ENCODE results near the gene ARHGAP24.
"Not testable (repeated sequence)": the region's sequence is repeated elsewhere in the genome, so short reads cannot be mapped to it uniquely, and the experiment has no call there.

ARHGAP24 gene

DNA sequence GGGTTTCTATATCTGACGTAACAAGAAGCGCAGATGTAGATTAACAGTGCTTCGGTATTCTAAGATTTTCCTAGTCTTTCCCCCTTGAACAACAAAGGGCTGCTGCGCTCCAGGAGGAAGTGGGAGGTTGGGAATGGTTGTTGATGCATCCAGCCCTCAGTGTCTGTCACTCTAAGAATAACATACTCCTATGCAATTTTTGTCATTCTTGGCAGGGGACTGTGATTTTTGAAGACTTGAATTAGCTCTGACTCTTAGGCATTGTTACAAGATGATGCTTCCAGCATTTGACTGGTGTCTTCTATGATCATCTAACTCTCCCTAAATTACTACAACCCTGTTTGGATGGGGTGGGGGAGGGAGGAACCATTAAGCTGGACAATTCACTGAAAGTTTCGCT lies 394.2 kb downstream of the ARHGAP24 start:
- DNase-seq, result no peak

DNA sequence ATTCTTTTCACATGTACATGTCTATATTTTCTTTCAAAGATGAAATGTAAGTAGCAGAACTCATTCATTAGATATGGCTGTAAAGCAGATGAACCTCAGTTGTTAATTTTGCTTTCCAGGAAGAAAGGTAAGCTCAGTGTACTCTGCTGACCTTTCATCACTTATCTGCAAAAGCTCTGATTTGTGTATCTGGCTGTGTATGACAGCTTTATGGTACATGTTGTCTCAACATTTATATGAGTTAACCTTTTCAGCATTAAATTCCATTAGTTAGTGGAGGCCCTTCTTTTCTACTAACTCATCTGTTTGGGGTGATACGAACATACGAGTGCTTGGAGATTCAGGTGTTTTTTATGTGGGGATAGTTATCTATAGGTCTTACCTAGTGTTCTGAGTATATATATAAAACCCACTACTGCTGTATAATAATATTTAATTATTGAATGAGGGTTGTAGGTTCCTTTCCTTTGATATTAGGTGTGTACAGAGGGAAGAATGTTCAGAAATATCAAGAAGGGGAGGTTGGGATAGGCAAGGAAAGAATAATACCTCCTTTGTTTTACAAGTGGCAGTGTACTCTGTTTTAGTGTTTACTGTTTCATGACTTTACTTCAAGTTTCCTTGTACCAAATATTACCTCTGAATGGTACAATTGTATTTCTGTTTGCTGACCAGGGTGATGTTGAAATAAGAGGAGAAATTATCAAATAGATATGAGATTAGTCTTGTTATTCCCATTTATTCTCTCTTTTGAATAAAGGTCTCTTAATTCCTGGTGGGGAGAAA lies 395.5 kb downstream of the ARHGAP24 start:
- no peak for DNase-seq

DNA sequence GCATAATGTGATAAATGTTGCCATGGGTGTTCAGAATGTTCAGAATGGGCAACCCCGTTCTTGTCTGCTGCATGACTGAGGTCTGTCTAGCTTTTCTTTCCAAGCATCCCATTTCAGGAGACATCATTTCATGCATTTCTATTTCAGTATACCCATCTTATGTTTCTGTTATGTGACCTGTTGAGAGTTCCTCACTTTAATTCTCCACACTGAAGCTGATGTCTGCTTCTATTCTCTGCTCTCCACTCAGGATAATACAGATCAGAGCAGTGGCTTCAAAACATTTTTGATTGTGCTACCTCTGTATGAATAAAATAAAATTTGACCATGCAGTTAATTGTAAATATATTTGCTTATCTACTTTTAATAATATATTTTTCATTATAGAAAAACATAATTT lies 398.6 kb downstream of the ARHGAP24 start:
- DNase-seq, result no peak

DNA sequence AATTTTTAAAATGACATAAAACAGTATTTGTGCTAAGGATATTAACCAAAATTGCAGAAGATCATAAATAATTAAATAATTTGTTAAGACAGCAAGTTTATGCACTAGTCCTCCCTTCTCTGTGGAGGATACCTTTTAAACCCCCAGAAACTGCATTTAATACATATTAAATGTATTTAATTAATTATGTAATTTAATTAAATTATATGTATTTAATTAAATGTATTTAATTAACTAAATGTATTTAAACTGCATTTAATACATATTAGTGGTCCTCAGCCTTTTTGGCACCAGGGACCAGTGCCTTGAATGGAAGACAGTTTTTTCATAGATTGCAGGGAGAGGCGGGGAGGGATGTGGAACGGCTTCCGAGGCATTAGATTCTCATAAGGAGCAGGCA lies 404.6 kb downstream of the ARHGAP24 start:
- DNase-seq, result no peak

DNA sequence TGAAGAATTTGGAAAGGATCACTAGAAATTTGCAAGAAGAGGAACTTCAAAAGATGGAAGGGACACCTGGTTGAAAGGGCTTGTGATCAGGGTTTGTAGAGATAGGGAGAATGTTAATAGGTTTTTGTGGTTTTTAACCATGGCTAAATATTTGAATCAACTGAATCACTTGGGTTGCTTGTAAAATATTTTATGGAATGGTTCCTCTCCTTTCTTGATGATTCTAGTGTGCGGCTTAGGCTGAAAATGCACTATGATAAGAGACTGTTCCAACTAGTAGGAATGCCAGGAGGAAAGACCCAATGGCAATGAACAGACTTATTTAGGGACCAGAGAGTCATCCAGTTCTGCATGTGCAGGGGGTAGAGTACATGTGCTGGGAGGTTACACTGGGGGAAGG lies 408.2 kb downstream of the ARHGAP24 start:
- DNase-seq, result no peak

DNA sequence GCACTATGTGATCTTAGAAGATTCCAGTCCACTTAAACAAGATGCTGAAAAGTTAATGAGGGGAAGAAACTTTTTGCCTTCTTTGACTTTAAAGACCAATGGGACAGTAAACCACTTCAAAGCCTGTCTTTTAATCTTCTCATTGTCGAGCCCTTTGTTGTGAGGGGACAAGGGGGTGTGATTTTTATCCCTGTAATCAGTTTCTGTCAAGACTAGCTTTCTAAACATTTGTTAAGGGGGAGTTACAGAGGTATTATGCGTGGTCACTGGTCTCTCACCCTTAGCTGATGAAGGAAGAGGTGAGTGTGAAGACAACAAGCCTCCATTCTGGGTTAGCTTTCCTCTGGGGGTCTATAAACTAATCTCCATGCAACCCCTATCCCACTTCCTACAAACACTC lies 409.3 kb downstream of the ARHGAP24 start:
- no peak for DNase-seq

DNA sequence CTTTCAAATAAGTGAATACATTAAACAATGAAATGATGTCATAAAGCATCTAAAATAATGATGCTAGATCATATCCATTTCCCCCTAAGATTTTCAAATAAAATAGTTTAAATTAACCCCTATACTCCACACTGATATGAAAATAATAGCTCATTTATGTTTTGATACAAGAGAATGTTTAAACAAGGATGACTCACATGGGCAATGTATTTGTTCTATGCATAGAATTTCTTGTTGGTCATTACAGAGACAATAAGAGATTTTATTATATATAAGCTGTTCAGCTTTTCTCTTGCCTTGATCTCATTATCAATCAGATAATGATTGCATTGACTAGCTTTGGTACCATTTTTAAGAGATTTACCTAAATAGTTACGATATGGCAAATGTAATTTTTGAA lies 411.7 kb downstream of the ARHGAP24 start:
- DNase-seq, result no peak

DNA sequence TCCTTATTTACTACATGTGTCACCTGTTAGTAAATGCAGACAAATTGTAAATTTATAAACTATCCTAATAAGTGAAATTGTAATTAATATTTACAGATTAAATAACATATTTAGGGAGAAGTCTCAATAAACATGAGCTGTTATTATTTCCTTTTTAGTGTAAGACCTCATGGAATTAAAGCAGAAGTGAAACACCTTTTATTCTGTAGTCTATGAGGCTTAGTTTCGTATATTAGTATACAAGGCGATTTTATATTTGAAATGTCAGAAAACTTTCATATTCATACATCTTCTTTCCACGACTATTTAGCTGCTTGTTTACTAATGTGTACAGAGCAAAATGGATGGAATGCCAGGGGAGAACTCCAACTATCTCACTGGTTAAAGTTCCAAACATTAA lies 414.4 kb downstream of the ARHGAP24 start:
- no peak for DNase-seq

DNA sequence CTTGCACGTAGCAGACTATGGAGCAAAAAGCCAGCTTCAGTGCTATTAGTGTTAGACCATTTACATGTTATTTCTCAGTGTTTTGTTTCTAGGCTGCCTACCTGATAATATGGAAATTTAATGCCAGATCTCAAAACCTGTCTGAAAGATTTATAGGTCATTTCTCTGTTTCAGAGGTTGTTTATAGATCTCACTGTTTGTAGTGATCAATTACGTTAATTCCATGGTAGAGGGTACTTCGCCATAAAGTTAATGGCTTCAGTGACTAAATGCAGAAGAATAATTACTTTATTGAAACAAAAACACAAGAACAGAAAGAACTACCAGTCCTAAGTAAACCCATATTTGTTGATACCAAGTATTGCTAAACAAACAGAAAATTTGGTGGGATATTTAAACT lies 420.8 kb downstream of the ARHGAP24 start:
- no peak for DNase-seq

DNA sequence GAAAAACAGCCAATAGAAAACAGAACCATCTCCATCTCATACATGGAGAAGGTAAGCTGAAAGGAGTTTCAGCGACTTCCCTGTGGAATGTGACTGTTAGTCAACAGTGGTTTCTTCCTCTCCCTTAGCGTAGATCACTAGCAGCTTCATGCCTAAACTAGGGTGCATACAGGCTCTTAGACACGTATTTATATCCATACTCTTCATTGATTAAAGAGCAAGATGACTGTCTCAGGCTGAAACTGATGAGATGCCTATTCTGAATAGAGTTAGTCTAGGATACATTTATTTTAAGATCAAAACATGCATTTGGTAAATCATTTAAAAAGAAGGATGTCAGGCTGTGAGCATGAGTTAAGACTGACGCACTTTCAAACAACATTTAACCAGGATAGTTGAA lies 423.3 kb downstream of the ARHGAP24 start:
- no peak for DNase-seq

DNA sequence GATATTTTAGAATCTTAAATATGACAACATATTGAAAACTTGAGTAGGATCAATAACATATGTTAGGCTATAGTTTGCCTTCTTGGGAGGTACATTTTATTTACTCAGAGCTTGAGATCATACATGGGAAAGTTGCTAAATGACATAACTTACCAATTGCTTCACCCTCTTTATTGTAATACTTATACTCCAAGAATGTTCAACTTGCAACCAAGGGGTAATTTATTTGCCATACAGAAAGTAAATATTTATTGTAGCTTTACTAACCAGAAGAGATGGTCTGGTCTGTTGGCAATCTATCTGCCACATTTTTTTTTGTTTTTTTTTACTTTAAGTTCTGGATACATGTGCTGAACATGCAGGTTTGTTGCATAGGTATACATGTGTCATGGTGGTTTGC lies 426.6 kb downstream of the ARHGAP24 start:
- DNase-seq, result no peak

DNA sequence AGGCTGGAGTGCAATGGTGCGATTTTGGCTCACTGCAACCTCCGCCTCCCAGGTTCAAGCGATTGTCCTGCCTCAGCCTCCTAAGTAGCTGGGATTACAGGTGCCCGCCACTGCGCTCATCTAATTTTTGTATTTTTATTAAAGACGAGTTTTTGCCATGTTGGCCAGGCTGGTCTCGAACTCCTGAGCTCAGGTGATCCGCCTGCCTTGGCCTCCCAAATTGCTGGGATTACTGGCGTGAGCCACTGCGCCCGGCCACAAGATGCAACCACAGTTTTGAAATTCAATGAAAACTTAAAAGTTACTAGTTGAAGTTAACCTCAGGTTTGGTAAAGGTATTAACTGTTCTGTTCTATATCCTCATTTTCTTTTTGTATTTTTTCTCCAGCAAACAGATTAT lies 427.7 kb downstream of the ARHGAP24 start:
- DNase-seq, result not testable (repeated sequence)

DNA sequence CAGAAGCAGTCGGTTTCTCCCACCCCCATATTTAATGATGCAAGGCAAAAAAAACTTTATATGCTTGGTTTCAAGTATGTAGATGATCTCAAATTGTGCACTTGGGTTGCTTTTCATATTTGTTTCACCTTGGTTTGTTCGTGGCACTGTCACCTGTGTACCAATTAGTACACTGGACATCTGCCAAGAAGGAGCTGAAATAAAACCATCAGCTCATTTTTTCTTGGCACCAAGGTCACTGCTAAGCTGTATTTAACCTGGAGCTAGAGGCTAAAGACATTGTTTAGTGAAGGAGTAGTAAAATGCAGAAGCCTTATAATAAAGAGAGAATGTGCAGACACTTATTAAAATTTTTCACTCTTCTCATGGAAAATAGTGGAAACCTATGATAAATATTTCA lies 430.8 kb downstream of the ARHGAP24 start:
- no peak for DNase-seq

DNA sequence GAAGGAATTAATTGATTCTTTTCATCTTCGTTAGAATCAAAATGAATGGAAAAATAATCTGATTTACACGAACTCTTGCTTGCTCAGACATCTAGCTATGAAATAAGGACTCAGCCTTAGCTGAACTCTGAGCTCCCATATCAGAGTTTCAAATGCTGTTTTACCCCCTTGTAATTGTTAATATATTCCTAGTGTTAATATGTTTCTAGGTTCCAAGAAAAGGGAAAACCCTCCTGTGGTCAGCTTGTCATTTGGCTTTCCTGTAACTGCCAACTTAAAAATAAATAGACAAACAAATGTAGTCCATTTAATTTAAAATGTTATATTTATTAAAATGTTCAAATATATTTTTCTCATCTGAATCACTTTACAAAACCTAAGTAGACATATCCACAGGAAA lies 432.1 kb downstream of the ARHGAP24 start:
- DNase-seq, result no peak

DNA sequence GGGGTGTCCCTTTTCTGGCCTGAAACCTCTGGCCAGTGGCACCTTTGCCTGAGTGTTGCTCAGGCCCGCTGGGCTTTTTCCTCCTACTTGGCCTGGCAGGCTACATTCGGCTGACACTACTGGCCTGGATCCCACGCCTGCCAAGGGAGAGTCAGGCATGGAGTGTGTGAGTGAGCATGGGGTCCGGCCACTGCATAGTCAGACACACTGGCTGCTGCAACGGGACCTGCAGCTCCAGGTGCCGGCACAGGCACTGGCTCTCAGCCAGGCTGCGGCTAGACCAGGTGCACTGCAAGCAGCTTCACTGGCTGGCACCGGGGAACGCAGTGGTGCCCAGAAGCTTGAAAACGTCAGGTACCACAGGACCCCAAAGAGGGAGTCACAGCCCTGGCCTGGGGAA lies 434.9 kb downstream of the ARHGAP24 start:
- DNase-seq, result no peak

DNA sequence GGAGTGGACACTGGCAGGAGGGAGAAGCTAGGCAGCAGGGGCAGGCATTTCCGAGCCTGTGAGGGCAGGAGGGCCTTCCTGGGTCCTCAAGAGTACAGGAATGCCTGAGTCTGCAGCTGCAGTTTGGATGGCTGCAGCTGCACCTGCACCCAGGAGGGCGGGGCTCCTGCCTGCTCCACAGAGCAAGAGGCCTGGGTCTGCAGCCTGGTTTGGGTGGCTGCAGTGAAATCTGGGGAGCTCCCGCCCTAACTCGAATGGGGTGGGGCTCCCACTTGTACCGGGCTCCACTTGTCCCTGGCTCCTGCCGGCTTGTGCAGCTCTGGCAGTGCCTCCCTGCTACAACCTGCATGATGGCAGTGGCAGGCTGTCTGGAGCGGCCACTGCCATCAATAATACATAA lies 436.0 kb downstream of the ARHGAP24 start:
- no peak for DNase-seq

DNA sequence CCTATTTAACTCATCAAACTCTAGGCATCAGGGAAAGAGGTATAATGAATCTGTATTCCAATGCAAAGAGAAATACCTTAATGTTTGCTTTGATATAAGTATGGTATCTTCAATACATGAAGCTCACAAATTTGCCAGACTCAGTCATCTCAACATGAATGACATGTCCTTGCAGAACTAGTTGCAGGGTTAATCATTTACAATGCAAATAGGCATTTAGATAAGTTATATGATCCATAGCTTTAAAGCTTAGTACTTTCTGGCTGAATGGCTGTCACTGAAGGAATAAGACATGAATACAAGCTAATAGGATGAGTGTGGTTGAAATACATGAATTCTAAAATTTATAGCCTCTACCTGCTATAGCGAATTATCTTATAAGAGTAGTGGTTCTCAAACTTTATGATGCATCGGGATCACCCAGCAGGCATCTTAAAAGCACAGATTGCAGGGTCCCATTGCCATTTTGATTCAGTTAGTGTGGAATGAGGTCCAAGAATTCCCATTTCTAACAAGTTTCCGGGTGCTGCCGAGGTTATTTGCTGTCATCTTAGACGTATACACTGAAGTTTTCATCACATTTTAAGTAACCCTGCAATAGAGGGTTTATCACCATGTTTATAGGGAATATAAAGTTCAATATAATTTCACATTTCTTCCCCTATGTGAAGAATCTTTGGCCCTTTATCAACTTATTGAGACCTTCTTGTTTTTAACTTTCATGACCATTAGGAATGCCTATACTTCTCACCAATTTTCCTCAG lies 439.2 kb downstream of the ARHGAP24 start:
- DNase-seq, result no peak

DNA sequence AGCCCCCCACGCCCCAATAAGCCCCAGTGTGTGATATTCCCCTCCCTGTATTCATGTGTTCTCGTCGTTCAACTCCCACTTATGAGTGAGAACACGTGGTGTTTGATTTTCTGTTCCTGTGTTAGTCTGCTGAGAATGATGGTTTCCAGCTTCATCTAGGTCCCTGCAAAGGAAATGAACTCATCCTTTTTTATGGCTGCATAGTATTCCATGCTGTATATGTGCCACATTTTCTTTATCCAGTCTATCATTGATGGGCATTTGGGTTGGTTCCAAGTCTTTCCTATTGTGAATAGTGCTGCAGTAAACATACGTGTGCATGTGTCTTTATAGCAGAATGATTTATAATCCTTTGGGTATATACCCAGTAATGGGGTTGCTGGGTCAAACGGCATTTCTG lies 440.6 kb downstream of the ARHGAP24 start:
- DNase-seq, result not testable (repeated sequence)

DNA sequence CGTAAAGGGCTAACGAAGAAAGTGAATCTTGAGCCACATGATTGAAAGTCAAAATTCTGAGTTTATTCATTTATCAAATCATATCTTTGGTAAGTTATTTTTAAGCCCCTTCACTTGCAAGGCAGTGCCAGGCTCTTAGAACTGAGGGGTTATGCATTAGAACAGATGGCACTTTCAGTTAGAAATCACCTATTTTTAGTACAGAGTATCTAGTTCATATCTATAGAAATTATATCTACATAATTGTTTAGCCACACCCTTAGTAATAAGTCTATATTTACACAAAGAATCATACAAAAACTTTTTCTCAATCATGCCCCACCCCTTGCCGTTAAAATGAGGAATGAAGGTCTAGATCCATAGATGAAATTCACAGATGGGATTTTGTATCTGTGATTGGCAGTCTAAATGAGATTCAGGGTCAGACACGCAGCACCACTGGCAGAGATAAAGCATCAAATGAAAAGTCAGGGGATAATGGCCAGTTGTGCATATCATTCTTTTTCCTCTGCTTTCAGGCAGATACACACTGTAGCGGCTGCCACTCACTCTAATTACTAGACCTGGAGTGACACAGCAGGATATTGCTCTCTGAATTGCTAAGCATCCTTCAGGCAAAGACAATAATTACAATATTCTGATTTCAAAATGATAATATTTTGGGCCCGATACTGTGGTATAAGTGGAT lies 444.4 kb downstream of the ARHGAP24 start:
- DNase-seq, result no peak

DNA sequence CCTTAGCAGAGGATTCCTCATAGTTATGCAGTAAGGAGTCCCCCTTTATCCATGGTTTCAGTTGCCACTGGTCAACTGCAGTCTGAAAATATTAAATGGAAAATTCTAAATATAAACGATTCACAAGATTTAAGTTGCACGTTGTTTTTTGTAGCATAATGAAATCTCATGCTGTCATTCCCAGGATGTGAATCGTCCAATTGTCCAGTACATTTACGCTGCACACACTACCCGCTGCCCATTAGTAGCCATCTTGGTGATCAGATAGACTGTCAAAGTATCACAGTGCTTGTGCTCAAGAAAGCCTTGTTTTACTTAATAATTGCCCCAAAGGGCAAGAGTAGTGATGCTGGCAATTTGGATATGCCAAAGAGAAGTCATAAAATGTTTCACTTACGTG lies 450.1 kb downstream of the ARHGAP24 start:
- DNase-seq, result no peak

DNA sequence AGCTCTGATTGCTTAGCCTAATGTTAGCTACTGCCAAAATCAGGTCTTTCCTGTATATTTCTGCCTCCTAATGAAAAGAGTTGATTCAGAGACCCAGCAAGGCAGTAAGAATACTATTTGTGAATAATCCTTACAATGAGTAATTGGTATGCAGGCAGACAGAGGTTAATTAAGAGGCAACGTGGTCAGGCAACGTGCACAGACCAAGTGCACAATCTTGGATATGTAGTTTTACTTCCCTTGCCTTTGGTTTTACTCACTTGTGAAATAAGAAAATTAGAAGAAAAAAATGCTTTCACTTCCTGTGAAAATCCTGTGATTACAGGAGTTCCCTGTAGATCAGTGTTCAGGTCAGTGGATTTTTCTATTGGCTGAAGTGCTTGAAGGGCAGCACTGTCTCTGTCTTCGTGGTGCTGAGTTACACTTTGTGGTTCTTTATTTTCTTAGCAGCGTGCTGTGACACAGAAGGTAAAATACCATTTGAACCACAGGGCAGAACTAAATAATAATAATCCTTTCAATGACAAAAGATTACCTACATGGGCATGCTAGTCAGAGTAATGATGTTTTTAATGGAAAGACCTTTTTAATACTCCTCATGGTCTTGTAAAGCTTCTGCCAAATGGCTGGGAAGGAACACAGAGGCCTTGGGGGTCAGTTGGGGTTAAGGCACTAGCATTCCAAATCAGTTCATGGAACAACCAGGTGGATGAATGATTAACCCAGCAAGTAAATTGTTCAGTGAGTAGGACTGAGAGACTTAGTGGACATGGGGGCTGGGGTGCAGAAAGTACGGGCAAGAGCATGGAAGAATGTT lies 454.0 kb downstream of the ARHGAP24 start:
- DNase-seq, result no peak

DNA sequence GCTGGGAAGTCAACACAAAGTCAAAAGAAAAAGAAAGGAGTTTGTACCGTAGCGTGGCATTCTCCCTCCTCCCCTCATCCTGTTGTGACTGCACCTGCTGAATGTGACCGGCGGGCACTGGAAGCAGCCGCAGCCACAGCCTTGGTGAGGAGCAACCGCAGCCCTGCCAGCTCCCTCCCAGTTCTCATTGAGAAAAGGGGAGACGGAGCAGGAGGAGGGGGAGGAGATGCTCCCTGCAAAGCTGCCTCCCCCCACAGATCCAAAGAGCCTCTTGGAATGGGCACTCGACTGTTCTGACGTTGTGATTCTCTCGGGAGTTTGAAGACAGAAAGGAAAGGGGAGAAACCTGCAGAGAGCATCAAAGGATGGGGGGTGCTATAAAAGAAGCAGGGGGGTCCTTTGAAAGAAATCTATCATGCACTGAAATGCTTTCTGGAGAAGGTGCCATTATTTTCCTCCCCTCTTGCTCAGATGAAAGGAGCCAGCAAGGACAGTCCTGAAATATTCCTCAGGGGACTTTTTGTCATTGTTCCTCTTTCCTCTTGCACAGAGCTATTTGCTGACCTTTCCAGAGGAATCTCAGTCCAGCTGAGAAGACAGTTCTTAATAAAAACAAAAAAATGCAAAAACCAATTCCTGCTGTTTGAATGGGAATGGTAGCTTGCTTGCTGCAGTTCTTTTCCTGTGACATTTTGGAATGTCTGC lies 455.2 kb downstream of the ARHGAP24 start:
- no peak for DNase-seq
